GM12865 (cell line): ENCODE measurements around the gene SLC38A3.

ENCODE experiments used
- DNase-seq: peaks from one replicate; pipeline ENCODE4 v3.0.0; 2010; ENCODE audit warnings: low read depth
- H3K4me3 ChIP-seq: 2 replicates; pipeline ENCODE4 v1.5.1; 2011; ENCODE audit warnings: mild to moderate bottlenecking, low read depth, low read length, control low read depth
- CTCF ChIP-seq: IDR thresholded peaks from 2 replicates; pipeline ENCODE4 v1.5.1; 2011; ENCODE audit warnings: low read length, control low read depth, low read depth, inconsistent platforms; ENCODE audit not compliant: insufficient read depth; ENCODE audit errors: missing control alignments

The SLC38A3 gene

GRCh38 chr3:50160561-50160983 lies 44.5 kb upstream of the SLC38A3 start:
- no peak for DNase-seq
- no peak for TF ChIP-seq CTCF
- H3K4me3 ChIP-seq, result no peak overlapping the region

GRCh38 chr3:50161320-50161719 lies 43.8 kb upstream of the SLC38A3 start:
- no peak for DNase-seq
- TF ChIP-seq CTCF, result no peak
- H3K4me3 ChIP-seq, result no peak overlapping the region

GRCh38 chr3:50162034-50162883 lies 42.8 kb upstream of the SLC38A3 start:
- H3K4me3 ChIP-seq, result no peak overlapping the region
- no peak for TF ChIP-seq CTCF
- DNase-seq, result no peak

- DNase-seq, result no peak
- no peak overlapping the region for H3K4me3 ChIP-seq
- no peak for TF ChIP-seq CTCF
Measured at GRCh38 chr3:50163572-50164455, 41.3 kb upstream of the SLC38A3 start.

GRCh38 chr3:50164481-50164880 lies 40.6 kb upstream of the SLC38A3 start:
- no peak for TF ChIP-seq CTCF
- DNase-seq, result no peak
- H3K4me3 ChIP-seq, result no peak overlapping the region

- no peak for TF ChIP-seq CTCF
- no peak overlapping the region for H3K4me3 ChIP-seq
- DNase-seq, result no peak
Measured at GRCh38 chr3:50164984-50165909, 39.8 kb upstream of the SLC38A3 start.
